Duodenal mucosa (tissue), 2 donors: ENCODE measurements around the gene SYNGAP1.
A peak's percentile ranks its signal among the peaks of the same experiment; 100 is the strongest.

Experiments
- H3K27ac ChIP-seq: one replicate; pipeline ENCODE4 v1.7.0; 2013; ENCODE audit warnings: low read depth, low read length
- H3K27me3 ChIP-seq, 2 donors: one replicate each; pipeline ENCODE4 v1.7.0; 2013; ENCODE audit warnings: low read length in 2 of 2, control low read depth in 1 of 2; ENCODE audit not compliant: insufficient read depth in 2 of 2, control insufficient read depth in 1 of 2
- H3K36me3 ChIP-seq, 2 donors: one replicate each; pipeline ENCODE4 v1.7.0; 2013; ENCODE audit warnings: low read length in 2 of 2, control low read depth in 1 of 2; ENCODE audit not compliant: insufficient read depth in 2 of 2, control insufficient read depth in 1 of 2
- H3K4me1 ChIP-seq, 2 donors: one replicate each; pipeline ENCODE4 v1.7.0; 2013; ENCODE audit warnings: low read length in 2 of 2, control low read depth in 1 of 2; ENCODE audit not compliant: insufficient read depth in 2 of 2, control insufficient read depth in 1 of 2
- H3K4me3 ChIP-seq, 2 donors: one replicate each; pipeline ENCODE4 v1.7.0; 2013; ENCODE audit warnings: low read length in 2 of 2, low read depth in 1 of 2
- H3K9ac ChIP-seq, 2 donors: one replicate each; pipeline ENCODE4 v1.7.0; 2013; ENCODE audit warnings: low read length in 2 of 2, low read depth in 1 of 2
- H3K9me3 ChIP-seq, 2 donors: one replicate each; pipeline ENCODE4 v1.7.0; 2013; ENCODE audit warnings: low read length in 2 of 2, control low read depth in 1 of 2; ENCODE audit not compliant: control insufficient read depth in 1 of 2

The SYNGAP1 gene

DNA sequence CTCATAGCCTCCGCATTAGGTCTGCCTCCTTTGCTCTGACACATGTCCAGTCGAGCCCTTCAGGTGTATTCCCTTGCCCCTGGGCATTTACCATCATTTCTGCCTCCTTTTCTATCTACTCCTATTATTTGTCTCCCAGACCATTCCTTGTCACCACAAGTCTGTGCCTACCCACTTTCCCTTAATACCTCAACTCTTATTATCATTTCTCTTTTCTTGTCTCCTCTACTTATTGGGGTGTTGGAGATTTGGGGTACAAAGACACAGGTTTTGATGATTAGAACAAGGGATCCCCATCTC, 1.4 kb downstream of the SYNGAP1 start:
- Histone ChIP-seq H3K4me3 (no peak overlapping the region), H3K27me3 (no peaks in the 10 kb centered on the region), H3K4me1 (peaks cover 27 to 38% of the 10 kb centered on the region in 2 donors), H3K9ac (no peak overlapping the region), H3K27ac (no peak overlapping the region), H3K36me3 (peaks cover 0 to 4% of the 10 kb centered on the region in 2 donors), H3K9me3 (no peaks in the 10 kb centered on the region)

DNA sequence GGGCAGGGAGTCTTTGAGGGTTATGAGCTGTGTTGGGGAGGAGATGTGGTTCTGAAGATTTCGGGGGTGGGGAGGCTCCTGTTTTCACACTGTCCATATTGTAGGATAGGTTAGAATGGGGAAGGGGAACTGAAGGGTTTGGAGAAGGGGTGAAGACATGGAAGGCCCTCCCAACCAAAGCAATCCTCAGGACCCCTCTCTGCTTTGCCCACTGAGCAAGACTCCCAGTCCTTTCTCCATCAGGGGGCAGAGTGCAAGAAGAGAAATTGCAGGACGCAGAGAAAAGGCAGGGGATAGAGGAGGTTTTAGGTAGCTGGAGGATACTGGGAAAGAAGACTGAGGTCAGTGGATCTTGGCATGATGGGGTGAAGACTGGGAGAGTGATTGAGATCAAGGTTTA, 3.9 kb downstream of the SYNGAP1 start:
- H3K4me3 ChIP-seq, result no peak overlapping the region
- H3K4me1 ChIP-seq, result peaks cover 24 to 39% of the 10 kb centered on the region in 2 donors
- H3K27ac ChIP-seq, result no peak overlapping the region
- H3K36me3 ChIP-seq, result no peaks in the 10 kb centered on the region
- H3K9ac ChIP-seq, result no peak overlapping the region
- H3K27me3 ChIP-seq, result no peaks in the 10 kb centered on the region
- no peaks in the 10 kb centered on the region for H3K9me3 ChIP-seq

DNA sequence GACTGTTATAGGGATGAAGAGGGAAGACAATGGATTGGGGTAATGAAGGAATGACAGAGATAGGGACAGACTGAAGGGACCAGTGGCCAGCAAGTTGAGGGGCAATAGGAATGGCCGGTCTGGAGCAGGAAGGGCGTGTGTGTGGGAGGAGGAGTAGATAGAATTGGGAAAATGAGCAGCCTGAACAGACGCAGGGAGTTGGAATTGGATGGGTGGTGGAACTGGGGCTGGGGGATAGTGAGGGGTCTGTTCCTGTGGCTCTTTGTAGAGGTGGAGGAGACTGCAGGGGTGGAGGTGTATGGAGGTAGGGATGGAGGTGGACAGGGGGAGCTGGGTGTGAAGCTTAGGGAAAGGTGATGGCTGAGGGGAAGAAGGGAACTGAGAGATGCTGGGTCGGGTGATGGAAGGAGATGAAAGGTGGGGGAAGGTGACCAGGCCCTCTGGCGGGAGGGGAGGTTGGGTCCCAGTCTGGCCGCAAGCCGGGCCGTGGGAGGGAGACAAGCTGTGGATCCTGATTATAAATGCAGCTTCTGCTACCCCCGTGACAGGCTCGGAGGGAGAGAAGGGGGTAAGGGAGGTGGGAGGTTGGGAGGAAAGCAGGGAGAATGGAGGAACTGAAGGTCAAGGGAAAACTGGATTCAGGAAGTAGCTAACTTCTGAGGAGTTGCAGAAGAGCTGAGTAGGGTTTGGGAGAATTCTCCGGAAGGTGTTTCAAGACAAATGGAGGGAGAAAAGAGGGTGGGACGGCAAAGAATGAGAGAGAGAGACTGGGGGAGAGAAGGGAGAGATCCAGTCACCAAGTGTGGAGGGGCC, 5.2 kb downstream of the SYNGAP1 start:
- Histone ChIP-seq H3K27me3 (no peaks in the 10 kb centered on the region), H3K4me1 (peaks cover 34 to 42% of the 10 kb centered on the region in 2 donors), H3K9ac (peak overlapping the region; percentile 43 to 87)

DNA sequence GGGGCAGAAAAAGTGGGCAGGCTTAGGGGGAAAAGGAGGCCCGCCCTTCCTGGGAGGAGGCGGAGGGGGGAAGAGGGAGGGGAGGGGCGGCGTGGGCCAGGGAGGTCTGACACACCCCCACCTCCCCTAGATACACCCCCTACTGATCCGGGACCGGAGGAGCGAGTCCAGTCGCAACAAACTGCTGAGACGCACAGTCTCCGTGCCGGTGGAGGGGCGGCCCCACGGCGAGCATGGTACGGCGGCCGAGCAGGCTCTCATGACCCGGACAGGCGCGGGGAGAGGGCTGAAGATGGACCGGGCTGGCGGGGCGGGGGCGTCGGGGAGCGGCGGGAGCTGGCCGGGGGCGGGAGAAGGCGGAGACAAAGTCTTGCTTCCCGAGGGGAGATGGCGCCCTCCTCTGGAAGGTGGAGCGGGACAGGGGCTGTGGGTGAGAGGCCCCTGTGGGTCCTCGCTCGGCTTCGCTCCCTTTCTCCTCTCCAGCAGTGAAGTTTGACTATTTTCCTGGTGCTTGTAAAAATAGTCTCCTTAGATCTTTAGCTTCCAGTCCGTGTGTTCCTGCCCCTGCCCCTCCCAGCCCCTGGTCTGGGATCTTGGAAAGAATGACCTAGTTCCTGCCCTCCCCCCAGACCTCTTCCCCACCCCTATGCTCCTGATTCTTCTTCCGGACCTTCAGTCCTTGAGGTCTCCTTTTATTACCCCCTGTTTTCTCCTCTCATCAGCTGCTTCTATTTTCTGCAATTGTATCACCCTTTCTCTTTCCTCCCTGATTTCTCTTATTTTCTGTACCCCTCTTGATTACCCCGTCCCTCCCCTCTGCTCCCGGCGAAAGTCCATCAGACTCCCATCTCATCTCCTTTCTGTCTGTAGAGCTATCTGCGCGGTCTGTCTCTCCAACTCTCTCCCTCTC, 6.1 kb downstream of the SYNGAP1 start:
- H3K9ac ChIP-seq, result peak overlapping the region; percentile 52 to 87
- peak overlapping the region; percentile 55 to 74 for H3K4me3 ChIP-seq
- H3K36me3 ChIP-seq, result no peaks in the 10 kb centered on the region
- H3K27me3 ChIP-seq, result no peaks in the 10 kb centered on the region
- peak overlapping the region; percentile 80 for H3K27ac ChIP-seq
- H3K9me3 ChIP-seq, result no peaks in the 10 kb centered on the region
- H3K4me1 ChIP-seq, result peaks cover 42 to 50% of the 10 kb centered on the region in 2 donors

More for the DNA sequence above, 5.2 kb downstream of the SYNGAP1 start:
- peak overlapping the region; percentile 55 to 74 for H3K4me3 ChIP-seq
- H3K9me3 ChIP-seq, result no peaks in the 10 kb centered on the region
- H3K27ac ChIP-seq, result peak overlapping the region; percentile 80
- H3K36me3 ChIP-seq, result no peaks in the 10 kb centered on the region

DNA sequence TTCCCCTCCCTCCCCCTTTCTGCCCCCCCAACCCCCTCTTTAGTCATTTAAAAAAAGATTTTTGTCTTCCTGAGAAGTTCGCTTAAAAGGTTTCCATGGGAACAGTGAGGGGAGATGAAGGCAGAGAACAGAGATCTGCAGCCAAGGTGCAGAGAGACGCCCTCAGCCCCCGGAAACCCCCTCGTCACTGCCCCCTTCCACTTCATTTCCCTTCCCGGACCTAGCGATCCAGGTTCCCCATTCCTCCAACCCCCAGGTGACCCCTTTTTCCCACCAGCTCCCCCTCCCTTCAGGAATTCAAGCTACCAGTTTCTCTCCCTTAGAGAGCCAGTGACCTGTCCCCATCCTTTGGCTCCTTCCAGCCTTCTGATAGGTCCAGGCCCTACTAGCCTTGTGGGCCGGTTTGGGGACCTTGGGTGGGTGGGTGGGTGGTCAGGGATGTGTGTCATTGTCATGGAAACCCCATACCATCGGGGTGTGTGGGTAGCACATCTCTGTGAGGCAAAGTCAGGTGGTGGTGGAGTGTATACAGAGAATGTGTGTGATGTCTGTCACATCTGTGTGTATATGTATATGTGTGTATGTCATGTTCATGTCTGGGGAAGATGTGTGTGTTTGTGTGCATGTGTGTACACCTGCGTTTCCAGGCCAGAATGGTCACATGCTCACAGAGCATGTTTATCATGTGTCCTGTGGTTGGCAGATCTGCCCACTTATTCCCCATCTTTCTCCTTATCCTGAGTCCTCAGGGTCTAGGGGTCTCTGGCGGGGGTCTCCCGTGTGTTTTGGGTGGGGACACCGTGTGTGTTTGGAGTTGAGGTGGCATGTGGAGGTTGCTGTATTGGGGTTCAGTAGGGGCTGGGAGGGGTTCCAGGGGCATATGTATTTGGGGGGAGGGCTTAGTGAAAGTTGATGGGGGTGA, 7.0 kb downstream of the SYNGAP1 start:
- Histone ChIP-seq H3K4me3 (peak overlapping the region; percentile 67 to 74), H3K27me3 (no peaks in the 10 kb centered on the region), H3K36me3 (no peaks in the 10 kb centered on the region), H3K27ac (no peak overlapping the region), H3K9ac (peak overlapping the region; percentile 69 to 87), H3K9me3 (no peaks in the 10 kb centered on the region), H3K4me1 (peaks cover 42 to 58% of the 10 kb centered on the region in 2 donors)

DNA sequence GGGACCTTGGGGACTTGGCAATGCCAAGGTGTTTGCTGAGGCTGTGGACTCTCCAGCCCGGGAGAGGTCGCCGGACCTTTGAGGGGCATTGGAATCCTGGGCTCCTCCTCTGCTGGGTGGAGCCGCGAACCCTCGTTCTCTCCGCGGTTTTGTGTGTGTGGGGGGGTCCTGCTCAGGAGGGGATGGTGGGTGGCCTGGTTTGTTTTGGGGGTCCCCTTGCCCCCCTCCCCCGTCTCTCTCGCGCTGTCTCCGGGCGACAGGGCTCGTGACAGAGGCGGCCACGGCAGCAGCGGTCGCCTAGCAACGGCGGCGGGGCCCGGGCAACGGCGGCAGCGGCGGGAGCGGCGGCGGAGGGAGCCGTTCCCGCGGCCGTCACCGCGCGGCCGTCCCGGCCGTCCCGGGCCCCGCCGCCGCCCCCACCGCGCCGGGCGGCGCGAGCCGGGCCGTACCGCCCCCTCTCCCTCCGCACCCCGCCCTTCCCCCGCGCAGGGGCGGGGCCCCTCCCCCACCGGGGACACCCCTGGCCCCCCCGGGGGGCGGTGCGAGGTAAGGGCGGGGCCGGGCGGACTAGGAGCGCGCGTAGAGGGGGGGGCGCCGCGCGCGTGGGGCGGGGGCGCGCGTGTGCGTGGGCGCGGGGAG, 7.8 kb downstream of the SYNGAP1 start:
- Histone ChIP-seq H3K27me3 (no peaks in the 10 kb centered on the region), H3K9me3 (no peaks in the 10 kb centered on the region), H3K4me3 (peak overlapping the region; percentile 66 to 67), H3K36me3 (no peaks in the 10 kb centered on the region), H3K4me1 (peaks cover 42 to 58% of the 10 kb centered on the region in 2 donors), H3K9ac (peak overlapping the region in 1 of 2 donors; percentile 69), H3K27ac (no peak overlapping the region)

DNA sequence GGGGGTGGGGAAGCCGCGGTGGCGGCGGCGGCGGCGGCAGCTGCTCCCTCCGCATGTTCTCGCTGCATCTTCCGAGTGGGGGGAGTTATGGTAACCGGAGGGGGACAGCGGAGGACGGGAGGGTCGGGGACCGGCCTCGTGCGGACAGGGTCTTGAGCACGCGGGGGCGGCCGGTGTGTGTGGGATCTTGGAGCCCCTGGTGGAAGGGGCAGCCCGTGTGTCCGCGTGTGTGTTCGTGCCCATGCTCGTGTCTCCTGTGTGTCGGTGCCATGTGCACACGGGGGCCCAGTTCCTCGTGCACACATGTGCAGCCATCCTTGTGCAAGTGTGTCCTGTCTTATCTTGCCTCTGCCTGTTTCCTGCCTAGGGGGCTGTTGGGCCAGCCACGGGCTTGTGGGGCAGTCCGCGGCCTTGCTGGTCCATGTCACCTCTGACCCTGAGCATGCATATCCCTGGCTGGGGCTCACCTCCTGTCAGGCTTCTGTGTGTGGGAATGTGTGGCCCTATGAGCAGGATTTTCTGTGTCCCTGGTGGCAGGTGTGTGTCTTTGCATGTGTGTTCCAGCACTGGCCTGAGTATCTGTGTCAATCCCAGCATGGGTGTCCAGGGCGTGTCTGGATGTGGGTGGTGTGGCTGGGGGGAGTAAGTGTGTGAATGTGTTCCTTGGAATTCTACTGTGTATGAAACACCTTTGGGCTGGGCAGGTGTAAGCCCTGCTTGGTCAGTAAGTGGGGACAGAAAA, 8.5 kb downstream of the SYNGAP1 start:
- H3K9ac ChIP-seq, result peak overlapping the region; percentile 55 to 58
- no peaks in the 10 kb centered on the region for H3K27me3 ChIP-seq
- H3K27ac ChIP-seq, result no peak overlapping the region
- peaks cover 42 to 58% of the 10 kb centered on the region in 2 donors for H3K4me1 ChIP-seq
- H3K4me3 ChIP-seq, result peak overlapping the region; percentile 55 to 60
- no peaks in the 10 kb centered on the region for H3K36me3 ChIP-seq
- no peaks in the 10 kb centered on the region for H3K9me3 ChIP-seq

DNA sequence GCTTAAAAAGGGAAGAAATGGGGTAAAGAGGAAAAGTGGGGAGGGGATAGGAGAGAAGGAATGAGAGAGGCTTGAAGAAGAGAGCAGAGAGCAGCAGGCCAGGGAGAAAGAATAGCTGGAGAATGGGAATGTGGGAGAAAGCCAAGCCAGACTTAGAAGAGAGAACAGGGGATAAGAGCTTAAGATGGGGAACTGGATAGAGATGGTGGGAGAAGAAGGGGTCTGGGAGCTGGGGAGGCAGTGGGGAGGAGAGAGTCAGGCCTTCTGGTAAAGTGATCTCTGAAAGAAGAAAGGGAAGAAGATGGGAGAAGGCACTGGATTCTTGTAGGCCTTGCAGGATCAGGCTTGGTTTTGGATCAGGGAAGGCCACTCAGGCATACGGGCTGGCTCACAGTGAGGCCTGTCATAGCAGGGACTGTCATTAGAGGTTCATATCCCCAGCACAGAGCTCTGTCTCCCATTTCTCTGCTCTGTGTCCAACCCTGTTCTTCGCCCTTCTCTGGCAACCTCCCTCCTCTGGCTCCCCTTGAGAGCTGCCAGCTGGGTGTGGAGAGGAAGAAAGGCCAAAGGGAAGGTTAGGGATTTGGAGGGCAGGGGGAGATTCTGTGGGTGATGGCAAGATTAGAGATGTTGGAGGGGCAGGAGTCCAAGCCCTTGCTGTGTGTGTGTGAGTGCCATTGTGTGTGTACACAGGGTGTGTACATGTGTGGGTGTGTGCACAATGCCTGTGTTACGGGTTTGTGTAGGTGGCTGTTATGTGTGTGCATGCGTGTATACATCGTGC, 9.3 kb downstream of the SYNGAP1 start:
- Histone ChIP-seq H3K4me1 (peaks cover 42 to 57% of the 10 kb centered on the region in 2 donors), H3K36me3 (no peaks in the 10 kb centered on the region), H3K9me3 (no peaks in the 10 kb centered on the region), H3K4me3 (peak overlapping the region in 1 of 2 donors; percentile 55), H3K27ac (no peak overlapping the region), H3K9ac (no peak overlapping the region), H3K27me3 (no peaks in the 10 kb centered on the region)
